Prostate gland (tissue), 2 donors: ENCODE results near the gene CLDN2. TPM values are rescaled to one million over a fixed set of nuclear protein-coding genes. Genes with fewer than 3 reads are reported as not detected.

ENCODE experiments used
- DNase-seq: peaks from one replicate; pipeline ENCODE4 v3.0.0-alpha.2; 2019; ENCODE audit warnings: low spot score
- H3K27ac ChIP-seq, 2 donors: fragments of 200-600 bp; sonication (generic); 2 replicates each; pipeline ENCODE4 v1.5.1; 2017 to 2019
- H3K27me3 ChIP-seq: fragments of 200-600 bp; sonication (generic); replicated peaks from 2 replicates; pipeline ENCODE4 v1.5.1; 2019; ENCODE audit not compliant: insufficient read depth
- H3K36me3 ChIP-seq, 2 donors: fragments of 200-600 bp; sonication (generic); 1 replicate in 1 of 2; 2 replicates in 1 of 2; pipeline versions ENCODE4 v1.5.1 to v1.8.1; 2017 to 2019
- H3K4me1 ChIP-seq: fragments of 200-600 bp; sonication (generic); replicated peaks from 2 replicates; pipeline ENCODE4 v1.5.1; 2019
- H3K4me3 ChIP-seq, 2 donors: fragments of 200-600 bp; sonication (generic); 2 replicates each; pipeline ENCODE4 v1.5.1; 2017 to 2019
- H3K9me3 ChIP-seq: fragments of 200-600 bp; sonication (generic); 2 replicates; pipeline ENCODE4 v1.5.1; 2017
- CTCF ChIP-seq, 4 experiments: fragments of 200-600 bp in 2 of 4; fragments of 450-650 bp in 2 of 4; sonication (generic) in 2 of 4; IDR thresholded peaks; 1 replicate in 3 of 4; 2 replicates in 1 of 4; pipeline ENCODE4 v1.5.1; 2016 to 2019; ENCODE audit warnings: antibody characterized with exemption in 4 of 4, mild to moderate bottlenecking in 2 of 4, moderate library complexity in 2 of 4
- POLR2A ChIP-seq: fragments of 450-650 bp; IDR thresholded peaks from one replicate; pipeline ENCODE4 v1.6.1; 2016; ENCODE audit warnings: antibody characterized with exemption, mild to moderate bottlenecking
- POLR2AphosphoS5 ChIP-seq: sonication (generic); formaldehyde crosslinking; IDR thresholded peaks from one replicate; pipeline ENCODE4 v1.6.1; 2017; ENCODE audit warnings: antibody characterized with exemption
- WGBS: methylation state at CpG from one replicate; pipeline ENCODE4 v1.1.5; 2018; 5-methylcytosine and 5-hydroxymethylcytosine counted together
- intact Hi-C: fragments of 100-400 bp; cut with DNase I; formaldehyde crosslinking; loops from one replicate; pipeline ENCODE4 v1.14.2; 2022
- total RNA-seq, 2 donors: library from RNA; depleted of rRNA; stranded (reverse); fragments of >200 nt; gene quantifications; one replicate each; pipeline ENCODE4 v1.1.0, GENCODE V29; 2016

CLDN2 gene
- total RNA-seq, 2 donors from 2014 or later, result 0.28 TPM; not detected in 1

DNA sequence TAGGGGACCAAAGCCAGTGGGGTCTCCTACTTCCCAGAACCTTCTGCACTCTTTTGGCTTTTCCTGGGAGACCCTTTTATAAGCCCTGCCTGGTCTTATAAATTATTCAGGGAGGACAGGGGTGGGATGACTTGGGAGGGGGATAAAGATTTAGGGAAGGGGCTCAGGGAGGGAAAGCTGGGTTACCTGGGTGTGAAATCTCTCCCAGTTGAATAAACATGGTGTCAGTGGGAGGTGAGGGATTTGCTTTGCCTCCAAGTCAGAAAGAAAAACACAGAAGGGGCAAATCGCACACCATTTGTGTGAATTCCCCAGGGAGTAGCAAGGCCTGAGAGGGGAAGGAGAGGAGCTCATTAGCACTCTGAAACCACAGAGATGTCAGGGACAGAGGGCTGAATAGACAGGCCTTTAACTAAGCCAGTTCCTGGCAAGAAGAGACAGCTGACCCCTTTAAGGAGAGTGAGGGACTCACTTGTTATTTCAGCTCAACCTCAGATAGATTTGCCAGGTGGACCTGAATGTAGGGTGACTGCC lies 16.8 kb upstream of the CLDN2 start, which contains the start of gene RIPPLY1:
TSS of gene RIPPLY1 (minus strand) at position 51 of the 534 bp plus-strand sequence. CDS start 54 bp downstream, outside the sequence.
- no peaks in the 10 kb centered on the region for H3K4me1 ChIP-seq
- no peaks in the 10 kb centered on the region for H3K27me3 ChIP-seq
- TF ChIP-seq POLR2AphosphoS5 (no peak), CTCF (IDR thresholded peaks at IDR 0.05) (no peak), POLR2A (no peak)
- H3K9me3 ChIP-seq, result no peaks in the 10 kb centered on the region
- H3K36me3 ChIP-seq, result no peaks in the 10 kb centered on the region
- WGBS, result 100% methylated on average over 1 of the region's 1 CpG
- no peak for DNase-seq
- intact Hi-C loops, result loop anchor here (5.0 kb wide), 1 partner anchor 49 kb away; no protein-coding TSS in a partner anchor
- no peak within 1 kb of the TSS for H3K4me3 ChIP-seq
- no peak within 1 kb of the TSS for H3K27ac ChIP-seq

GRCh38 chrX:106903856-106904528 lies 16.2 kb upstream of the CLDN2 start:
- no peak overlapping the region for H3K27ac ChIP-seq
- no peaks in the 10 kb centered on the region for H3K36me3 ChIP-seq
- H3K27me3 ChIP-seq, result no peaks in the 10 kb centered on the region
- no peak overlapping the region for H3K4me3 ChIP-seq
- intact Hi-C loops, result loop anchor here (5.0 kb wide), 1 partner anchor 48 kb away; no protein-coding TSS in a partner anchor
- no peaks in the 10 kb centered on the region for H3K9me3 ChIP-seq
- no peaks in the 10 kb centered on the region for H3K4me1 ChIP-seq
- TF ChIP-seq POLR2A, result no peak
- TF ChIP-seq CTCF (IDR thresholded peaks at IDR 0.05), result no peak
- no peak for TF ChIP-seq POLR2AphosphoS5
- 61% methylated on average over 5 of the region's 5 CpGs for WGBS
- no peak for DNase-seq

DNA sequence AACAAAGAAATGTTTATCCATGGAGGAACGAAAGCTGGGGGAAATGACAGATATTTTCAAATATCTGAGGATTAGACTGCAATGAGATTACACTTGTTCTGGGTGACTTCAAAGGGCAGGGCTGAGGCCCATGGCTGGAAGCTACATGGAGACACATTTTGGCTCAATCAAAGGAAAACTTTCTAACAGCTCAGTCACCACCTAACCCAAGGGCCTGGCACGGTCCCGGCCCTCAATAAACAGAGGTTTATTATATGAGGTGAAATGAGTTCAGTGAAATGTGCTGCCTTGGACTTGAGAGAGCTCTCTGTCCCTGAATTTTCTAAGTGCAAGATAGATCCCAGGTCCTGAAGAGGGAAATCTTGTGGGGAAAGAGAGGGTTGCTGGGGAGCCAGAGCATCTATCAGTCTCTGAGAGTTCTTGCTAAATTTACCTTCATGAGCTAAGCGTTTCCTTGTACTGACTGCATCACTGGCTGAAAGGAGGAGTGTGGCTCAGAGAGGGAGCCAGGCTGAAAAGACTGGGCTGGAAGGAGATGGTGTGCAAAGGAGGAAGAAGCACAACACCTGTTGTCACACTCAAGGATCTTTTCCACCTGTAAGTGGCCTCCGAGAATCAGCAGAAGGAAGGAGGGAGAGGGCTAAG lies 15.0 kb upstream of the CLDN2 start:
- Histone ChIP-seq H3K36me3 (no peaks in the 10 kb centered on the region), H3K4me3 (no peak overlapping the region), H3K27ac (no peak overlapping the region), H3K9me3 (no peaks in the 10 kb centered on the region), H3K27me3 (no peaks in the 10 kb centered on the region), H3K4me1 (no peaks in the 10 kb centered on the region)
- 54% methylated on average over 5 of the region's 5 CpGs for WGBS
- DNase-seq, result no peak
- intact Hi-C loops, result no loop called here
- no peak for TF ChIP-seq CTCF (IDR thresholded peaks at IDR 0.05)
- no peak for TF ChIP-seq POLR2AphosphoS5
- no peak for TF ChIP-seq POLR2A

DNA sequence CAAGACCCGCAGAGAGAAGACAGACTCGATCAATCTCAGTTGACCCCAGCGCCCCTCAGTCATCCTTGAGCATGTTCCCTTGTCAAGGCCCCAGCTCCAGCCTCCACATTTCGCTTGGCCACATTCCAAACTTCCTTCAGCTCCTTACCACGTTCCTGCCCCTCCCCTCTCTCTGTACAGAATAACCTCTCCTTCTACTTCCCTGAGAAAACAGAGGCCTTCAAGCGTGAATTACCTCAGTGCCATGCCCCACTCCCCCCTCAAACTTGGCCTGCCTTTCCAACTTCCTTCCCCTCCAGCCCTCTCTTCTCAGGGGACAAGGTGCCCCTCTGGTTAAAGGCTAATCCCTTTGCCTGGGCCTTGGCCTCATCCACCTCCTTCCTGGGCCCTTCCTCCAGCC lies 13.8 kb upstream of the CLDN2 start:
- H3K36me3 ChIP-seq, result no peaks in the 10 kb centered on the region
- no peak overlapping the region for H3K4me3 ChIP-seq
- no peaks in the 10 kb centered on the region for H3K4me1 ChIP-seq
- H3K9me3 ChIP-seq, result no peaks in the 10 kb centered on the region
- DNase-seq, result no peak
- TF ChIP-seq POLR2AphosphoS5, result no peak
- TF ChIP-seq CTCF (IDR thresholded peaks at IDR 0.05), result no peak
- no peak for TF ChIP-seq POLR2A
- H3K27me3 ChIP-seq, result no peaks in the 10 kb centered on the region
- intact Hi-C loops, result no loop called here
- 60% methylated on average over 6 of the region's 6 CpGs for WGBS
- no peak overlapping the region for H3K27ac ChIP-seq
